GM10847 (cell line): ENCODE measurements around the gene MB21D2.

ENCODE experiments used
- POLR2A ChIP-seq: IDR thresholded peaks from 2 replicates; pipeline ENCODE4 v1.6.1; 2011; ENCODE audit not compliant: insufficient read length; ENCODE audit errors: extremely low read depth

The MB21D2 gene, protein sequence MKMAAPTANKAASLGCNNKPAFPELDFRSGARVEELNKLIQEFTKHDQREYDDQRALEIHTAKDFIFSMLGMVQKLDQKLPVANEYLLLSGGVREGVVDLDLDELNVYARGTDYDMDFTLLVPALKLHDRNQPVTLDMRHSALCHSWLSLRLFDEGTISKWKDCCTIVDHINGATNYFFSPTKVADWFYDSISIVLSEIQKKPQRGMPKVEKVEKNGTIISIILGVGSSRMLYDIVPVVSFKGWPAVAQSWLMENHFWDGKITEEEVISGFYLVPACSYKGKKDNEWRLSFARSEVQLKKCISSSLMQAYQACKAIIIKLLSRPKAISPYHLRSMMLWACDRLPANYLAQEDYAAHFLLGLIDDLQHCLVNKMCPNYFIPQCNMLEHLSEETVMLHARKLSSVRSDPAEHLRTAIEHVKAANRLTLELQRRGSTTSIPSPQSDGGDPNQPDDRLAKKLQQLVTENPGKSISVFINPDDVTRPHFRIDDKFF

DNA sequence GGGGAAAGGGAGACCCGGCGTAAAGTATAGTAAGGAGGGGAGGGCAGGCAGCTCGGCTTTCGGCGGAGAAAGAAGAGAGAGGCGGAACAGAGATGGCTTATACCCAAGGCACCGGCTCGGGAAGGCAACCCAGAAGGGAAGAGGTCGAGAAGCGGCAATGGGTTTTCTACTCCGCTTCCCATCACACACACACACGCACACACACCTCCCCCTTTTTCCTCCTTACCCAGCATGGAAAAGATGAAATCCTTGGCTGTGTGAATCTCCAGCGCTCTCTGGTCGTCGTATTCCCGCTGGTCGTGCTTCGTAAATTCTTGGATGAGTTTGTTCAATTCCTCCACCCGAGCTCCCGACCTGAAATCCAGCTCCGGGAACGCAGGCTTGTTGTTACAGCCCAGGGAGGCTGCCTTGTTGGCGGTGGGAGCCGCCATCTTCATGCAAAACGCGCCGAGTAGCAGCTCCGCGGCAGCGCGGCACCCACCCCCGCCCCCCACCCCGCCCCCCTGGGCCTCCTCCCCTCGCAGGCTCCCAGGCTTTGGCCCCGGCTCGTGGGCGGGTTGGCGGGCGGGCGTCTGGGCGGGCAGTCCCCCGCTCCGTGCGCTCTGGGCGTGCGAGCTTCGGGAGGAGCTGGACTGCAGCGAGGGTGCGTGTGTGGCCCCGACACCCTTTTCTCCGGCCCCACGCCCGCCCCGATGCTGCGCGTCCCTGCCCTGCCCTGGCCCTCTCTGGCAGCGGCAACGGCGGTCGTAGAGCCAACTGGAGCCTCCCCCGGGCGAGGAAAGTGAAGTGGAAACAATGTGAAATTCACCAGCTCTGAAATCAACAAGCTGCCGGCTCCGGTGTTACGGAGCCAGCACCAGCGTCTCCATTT lies at the start of gene MB21D2:
Gene MB21D2, minus strand, starts transcription at position 453 of the 871 bp plus-strand sequence. Its CDS starts 16 bp downstream, at position 437.
- peak; percentile 29 for TF ChIP-seq POLR2A

DNA sequence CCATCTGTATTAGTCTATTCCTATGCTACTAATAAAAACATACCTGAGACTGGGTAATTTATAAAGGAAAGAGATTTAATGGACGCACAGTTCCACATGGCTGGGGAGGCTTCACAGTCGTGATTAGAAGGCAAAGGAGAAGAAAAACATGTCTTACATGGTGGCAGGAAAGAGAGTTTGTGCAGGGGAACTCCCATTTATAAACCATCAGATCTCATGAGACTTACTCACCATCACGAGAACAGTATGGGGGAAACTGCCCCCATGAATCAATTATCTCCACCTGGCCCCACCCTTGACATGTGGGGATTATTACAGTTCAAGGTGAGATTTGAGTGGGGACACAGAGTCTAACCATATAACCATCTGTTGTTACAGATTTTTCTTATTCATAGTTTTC lies 42.1 kb upstream of the MB21D2 start:
- no peak for TF ChIP-seq POLR2A

GRCh38 chr3:192958219-192958872 lies 40.7 kb upstream of the MB21D2 start:
- TF ChIP-seq POLR2A: no peak

DNA sequence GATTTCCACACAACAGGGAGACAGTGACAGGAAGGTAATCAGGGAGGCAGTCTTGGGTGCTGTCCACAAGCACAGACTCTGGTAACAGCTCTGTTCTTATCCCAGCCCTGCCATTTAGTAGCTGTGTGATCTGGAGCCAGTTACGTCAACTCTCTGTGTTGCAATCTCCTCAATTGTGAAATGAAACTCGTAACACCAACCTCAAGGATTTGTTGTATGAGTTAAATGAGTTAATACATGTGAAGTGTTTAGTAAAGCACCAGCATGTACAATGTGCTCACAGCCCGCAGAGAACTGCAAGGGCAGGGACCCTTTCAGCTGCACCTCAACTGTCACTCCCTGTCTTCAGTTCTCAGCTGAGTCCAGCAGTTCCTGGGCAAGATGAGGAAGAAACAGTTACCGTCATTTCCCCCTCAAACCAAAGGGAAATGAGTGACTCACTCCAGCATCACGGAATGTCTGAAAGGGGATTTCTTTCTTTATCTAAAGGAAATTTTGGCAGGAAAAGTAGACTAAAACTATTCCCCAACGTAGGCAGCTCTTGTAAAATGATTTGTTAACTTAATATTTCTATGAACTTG lies 39.9 kb upstream of the MB21D2 start:
- TF ChIP-seq POLR2A: no peak

GRCh38 chr3:192953926-192954325 lies 36.3 kb upstream of the MB21D2 start:
- no peak for TF ChIP-seq POLR2A

DNA sequence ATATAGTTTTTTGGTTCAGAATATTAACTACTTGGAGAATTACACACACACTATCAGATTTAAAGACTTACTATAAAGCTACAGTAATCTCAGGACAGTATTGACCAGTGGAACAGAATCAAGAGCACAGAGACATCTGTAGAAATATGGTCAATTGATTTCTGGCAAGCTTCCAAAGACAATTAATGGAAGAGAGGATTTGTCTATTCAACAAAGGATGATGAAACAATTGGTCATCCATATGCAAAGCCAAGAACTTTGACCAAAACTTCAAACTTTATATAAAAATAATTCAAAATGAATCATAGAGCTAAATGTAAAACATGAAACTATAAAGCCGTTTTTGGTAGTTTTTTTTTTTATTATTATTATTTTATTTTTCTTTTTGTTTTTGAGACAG lies 29.8 kb upstream of the MB21D2 start:
- TF ChIP-seq POLR2A: no peak

DNA sequence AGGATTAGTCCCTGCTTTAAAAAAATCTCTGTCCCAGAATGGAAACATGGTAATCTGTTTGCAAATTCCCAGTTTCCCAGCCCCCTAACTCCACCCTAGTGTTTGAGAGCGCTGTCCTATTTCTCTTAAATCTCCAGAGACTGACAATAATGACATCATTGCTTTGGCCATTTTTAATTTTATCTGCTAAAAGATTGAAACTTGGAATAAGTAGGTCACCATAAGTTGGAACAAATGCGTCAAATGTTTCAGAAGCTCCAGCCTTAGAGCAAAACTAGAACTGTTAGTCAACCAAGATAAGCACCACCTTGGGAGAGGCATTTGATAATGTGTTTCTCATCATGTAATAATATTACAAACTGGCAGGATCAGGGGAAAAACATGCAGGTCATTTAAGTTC lies 25.7 kb upstream of the MB21D2 start:
- TF ChIP-seq POLR2A: no peak

DNA sequence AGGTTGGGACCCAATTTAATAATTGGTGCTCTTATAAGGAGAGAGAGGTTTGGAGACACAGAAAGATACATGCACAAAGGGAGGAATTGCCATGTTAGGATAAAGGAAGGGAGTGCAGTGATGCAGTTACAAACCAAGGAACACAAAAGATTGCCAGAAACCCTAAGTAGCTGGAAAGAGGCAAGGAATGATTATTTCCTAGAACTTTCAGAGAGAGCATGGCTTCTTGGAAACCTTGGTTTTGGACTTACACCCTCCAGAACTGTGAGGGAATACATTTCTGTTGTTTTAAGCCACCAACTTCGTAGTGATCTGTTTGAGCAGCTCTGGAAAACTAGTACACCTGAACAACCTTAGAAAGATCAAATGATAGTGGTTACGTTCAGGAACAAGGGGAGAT lies 25.0 kb upstream of the MB21D2 start:
- TF ChIP-seq POLR2A: no peak

- TF ChIP-seq POLR2A: no peak
These were observed 22.5 kb upstream of the MB21D2 start for GRCh38 chr3:192940129-192940528.

GRCh38 chr3:192935441-192935840 lies 17.8 kb upstream of the MB21D2 start:
- TF ChIP-seq POLR2A: no peak

DNA sequence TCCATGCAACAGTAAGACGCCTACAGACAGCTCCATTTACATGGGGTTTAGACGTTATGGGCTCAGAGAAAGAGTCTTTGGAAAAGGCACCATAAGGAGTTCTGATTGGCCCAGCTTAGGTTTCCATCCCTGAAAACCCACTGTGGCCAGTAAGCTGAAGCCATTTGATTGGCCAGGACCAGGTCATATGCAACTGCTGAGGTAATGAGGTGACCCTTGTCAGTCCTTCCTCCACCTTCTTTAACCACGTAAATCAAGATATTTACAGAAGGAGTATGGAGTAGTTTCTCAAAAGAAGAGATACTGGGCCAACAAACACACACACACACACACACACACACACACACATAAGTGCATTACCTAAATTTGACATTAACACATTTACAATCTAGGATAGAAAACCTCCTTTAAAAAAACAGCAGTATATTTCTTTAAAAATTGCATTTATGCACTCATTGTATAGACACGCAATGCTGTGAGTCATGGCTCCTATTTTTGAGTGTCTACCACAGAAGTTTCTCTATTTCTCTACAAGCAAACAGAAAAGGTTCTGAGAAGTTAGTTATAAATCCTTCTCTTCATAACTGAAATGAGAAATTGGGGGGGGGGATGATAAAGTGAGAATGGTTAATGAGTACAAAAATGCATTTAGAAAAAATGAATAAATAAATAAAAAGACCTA lies 16.3 kb upstream of the MB21D2 start:
- TF ChIP-seq POLR2A: no peak

GRCh38 chr3:192933259-192933658 lies 15.6 kb upstream of the MB21D2 start:
- TF ChIP-seq POLR2A: no peak

GRCh38 chr3:192931825-192932224 lies 14.2 kb upstream of the MB21D2 start:
- TF ChIP-seq POLR2A: no peak

DNA sequence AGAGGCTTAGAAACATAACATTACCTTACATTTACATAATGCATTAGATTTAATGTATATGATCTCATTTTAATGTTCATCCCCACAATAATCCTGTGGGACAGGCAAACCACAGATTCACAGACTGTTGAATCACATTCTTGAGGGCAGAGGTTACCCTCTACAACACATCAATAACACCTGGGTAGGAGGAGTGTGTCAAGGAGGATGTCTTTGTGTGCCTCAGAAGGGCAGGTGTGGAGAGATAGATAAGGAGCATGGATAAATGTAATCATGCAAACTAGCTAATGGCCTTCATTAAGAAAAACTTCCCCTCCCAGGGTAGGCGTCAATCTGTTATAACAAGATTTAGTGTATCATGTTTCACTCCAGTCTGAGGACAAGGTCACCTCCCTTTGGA lies 12.9 kb upstream of the MB21D2 start:
- no peak for TF ChIP-seq POLR2A
